GM13977 (cell line): ENCODE measurements around the gene RNPEP.

Experiments
- DNase-seq: peaks from one replicate; pipeline ENCODE4 v3.0.0; 2012; ENCODE audit warnings: low spot score
- in situ Hi-C: fragments of 300-500 bp; cut with MboI; formaldehyde crosslinking; loops from one replicate; pipeline ENCODE4 v1.12.0; 2022; ENCODE audit warnings: low sequenced_read_pairs, low pct_unique_long_range_greater_than_20kb, mixed read lengths, inconsistent platforms; ENCODE audit not compliant: unreplicated experiment
- TF ChIP-seq, protein P1 (sequence below): IDR thresholded peaks from 2 replicates; pipeline ENCODE4 v1.5.1; 2012; ENCODE audit warnings: mild to moderate bottlenecking, control low read depth; ENCODE audit not compliant: insufficient read depth; ENCODE audit errors: extremely low read depth, missing control alignments

Gene RNPEP

DNA sequence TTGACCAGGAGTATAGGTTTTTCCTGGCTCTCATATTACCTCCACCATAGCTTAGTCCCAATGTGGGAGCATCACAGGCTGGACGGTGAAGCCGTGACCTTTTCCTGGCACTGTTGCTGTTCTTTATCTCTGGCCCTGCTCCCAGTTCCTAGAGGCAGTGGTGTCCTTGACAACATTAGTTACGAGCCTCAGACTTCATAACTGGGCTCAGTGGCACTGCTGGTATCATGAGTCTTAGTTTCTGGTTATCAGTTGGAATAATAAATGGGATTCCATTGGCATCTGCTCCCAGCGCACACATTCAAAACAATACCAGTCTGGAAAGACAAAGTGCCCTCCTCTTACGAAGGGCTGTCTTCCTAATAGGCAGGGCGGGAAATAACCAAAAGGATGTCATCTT is 8.0 kb downstream of the RNPEP start:
- no peak for DNase-seq
- TF ChIP-seq, protein P1, sequence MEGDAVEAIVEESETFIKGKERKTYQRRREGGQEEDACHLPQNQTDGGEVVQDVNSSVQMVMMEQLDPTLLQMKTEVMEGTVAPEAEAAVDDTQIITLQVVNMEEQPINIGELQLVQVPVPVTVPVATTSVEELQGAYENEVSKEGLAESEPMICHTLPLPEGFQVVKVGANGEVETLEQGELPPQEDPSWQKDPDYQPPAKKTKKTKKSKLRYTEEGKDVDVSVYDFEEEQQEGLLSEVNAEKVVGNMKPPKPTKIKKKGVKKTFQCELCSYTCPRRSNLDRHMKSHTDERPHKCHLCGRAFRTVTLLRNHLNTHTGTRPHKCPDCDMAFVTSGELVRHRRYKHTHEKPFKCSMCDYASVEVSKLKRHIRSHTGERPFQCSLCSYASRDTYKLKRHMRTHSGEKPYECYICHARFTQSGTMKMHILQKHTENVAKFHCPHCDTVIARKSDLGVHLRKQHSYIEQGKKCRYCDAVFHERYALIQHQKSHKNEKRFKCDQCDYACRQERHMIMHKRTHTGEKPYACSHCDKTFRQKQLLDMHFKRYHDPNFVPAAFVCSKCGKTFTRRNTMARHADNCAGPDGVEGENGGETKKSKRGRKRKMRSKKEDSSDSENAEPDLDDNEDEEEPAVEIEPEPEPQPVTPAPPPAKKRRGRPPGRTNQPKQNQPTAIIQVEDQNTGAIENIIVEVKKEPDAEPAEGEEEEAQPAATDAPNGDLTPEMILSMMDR: no peak
- in situ Hi-C loops: no loop called here

DNA sequence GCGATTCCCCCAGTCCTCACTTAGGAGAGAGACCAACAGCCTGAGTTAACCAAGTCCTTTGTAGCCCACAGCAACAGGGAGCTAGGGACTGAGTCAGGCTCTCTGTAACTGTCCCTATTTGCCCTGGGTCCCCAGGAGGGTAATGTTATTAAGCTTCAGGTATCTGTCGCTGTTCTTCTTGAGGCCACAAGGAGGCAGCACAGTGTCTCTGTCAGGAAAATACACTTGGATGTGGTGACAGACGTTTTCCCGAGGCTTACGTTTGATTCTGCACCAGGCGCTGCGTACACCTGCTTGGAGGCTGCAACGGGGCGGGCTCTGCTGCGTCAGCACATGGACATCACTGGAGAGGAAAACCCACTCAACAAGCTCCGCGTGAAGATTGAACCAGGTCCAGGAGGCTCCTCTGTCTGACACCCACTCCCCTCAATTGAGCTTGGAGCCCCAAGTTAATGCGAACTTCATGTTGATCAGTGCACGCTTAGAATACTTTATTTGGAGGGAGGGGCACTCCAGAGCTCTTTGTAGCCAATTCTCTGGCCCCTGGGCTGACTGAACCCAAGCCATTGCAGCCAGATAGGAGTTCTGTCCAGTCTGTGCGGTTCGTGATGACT is 17.3 kb downstream of the RNPEP start:
- TF ChIP-seq, protein P1: peak; percentile 77
- in situ Hi-C loops: no loop called here

DNA sequence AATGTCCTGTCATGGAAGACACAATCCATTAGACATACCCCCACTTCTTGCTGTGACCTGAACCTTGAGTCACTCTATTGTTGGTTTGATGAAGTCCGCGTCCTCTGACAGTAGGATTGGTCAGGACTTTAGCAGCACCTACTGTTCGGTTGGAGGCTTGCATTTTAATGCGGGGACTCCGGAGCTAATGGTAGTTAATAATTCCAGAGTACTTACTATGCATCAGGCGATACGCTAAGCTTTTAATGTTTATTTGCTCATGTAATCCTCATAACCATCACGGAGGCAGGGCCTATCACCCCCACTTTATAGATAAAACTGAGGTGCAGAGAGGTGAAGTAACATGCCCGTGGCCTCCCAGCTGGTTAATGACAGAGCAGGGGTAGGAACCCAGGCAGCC is 20.1 kb downstream of the RNPEP start:
- no peak for DNase-seq
- in situ Hi-C loops: no loop called here
- TF ChIP-seq, protein P1: no peak

More for the DNA sequence above, 17.3 kb downstream of the RNPEP start:
- DNase-seq: peak; percentile 74

DNA sequence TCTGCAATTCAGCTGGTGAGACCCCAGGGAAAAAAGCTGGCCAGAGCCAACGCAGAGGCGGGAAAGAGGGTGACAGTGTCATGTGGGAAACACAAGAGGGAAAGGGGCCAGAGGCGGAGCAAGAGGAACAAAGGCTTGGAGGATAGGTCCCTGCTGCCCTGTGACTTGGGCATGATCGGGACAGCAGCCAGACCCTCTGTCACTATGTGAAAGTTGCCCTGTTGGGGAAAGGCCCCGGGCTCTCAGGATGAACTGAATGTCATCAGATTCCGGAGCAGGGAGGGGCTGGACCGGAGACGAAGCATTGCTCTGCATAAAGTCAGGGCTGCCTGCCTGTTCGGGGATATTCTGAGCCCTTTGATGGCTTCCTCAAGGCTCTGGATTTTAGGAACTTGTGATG is 22.3 kb downstream of the RNPEP start:
- TF ChIP-seq, protein P1: no peak
- in situ Hi-C loops: no loop called here
- DNase-seq: no peak

DNA sequence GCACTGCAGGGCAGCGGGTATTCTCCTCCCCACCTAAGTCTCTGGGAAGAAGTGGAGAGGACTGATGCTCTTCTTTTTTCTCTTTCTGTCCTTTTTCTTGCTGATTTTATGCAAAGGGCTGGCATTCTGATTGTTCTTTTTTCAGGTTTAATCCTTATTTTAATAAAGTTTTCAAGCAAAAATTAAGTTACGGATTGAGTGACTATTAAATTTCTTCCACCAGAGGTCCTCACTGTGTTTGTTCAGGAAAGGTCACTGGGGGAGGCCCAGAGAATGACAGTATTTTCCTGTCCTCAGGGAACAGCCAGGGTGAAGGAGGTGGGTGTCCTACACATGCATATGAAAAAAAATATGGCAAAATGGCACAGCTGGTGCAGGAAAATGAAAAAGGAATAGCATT is 23.5 kb downstream of the RNPEP start:
- DNase-seq: no peak
- in situ Hi-C loops: no loop called here
- TF ChIP-seq, protein P1: peak; percentile 7

DNA sequence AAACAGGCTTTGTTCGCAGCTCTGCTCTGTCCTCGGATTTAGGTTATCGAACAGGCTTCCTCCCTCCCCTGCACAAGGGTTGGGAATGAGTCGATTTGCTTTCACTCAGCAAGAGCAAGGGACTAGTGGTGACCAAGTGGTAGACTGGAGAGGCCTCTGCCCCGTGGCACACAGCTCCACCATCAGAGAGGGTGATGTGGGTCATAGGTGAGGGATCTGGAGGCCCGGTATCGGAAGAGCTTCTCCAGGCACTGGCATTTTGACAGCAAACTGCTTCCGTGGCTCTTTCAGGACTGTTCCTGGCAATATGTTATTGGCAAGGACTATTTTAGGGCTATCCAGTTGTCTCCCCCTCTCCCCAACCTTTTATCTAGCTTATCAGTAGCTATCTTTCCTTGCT is 24.9 kb downstream of the RNPEP start:
- in situ Hi-C loops: no loop called here
- TF ChIP-seq, protein P1: no peak
- DNase-seq: no peak
